HG02870 (cell line): ENCODE data around the gene ACACA.
"Not testable (repeated sequence)": the region's sequence is repeated elsewhere in the genome, so short reads cannot be mapped to it uniquely, and the experiment has no call there.

ENCODE experiments used
- ATAC-seq: cut with Tn5 transposase; IDR thresholded peaks from one replicate; pipeline ENCODE4 v1.9.1; 2021; ENCODE audit warnings: mild to moderate bottlenecking, moderate library complexity; ENCODE audit not compliant: unreplicated experiment

The ACACA gene

DNA sequence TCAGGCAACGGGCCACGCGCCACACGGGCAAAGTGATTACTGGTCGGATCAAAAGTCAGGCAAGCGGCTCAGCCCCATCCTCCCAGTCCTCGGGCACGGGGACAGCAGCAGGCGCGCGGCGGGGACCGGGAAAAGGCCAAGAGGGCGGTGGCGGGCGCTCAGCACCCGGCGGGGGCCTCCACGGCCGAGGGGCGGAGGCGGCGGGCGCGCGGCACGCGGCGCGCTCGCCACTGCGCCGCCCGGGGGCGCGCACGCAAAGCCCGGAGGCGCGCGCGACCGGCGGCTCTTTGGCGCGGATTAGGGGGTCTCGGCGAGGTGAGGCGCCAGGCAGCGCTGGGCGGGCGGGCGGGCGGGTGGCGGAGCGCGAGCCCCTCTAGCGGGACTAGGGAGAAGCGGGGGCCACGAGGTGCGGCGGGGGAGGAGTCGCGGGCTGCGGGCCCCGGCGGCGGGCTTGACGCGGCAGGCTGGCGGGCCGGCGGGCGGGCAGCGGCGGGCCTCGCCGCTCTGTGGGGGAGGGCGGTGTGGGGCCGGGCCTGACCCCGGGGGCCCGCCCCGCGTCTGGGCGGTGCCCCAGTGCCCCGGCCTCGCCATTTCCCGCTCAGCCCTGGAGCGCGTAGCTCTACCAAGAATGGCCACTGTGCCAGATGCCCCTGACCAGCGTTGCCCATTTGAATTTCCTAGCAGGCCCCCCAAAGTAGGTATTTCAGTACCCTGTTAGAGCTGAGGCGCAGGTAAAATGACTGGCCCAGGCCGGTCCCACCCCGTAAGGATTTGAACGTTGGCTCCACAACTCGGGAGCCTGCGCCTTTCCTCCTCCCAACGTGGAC, at the start of gene ACACA, which contains the start of gene TADA2A:
TSS of gene ACACA (minus strand) at position 202 of the 827 bp plus-strand sequence. CDS start 537 bp downstream, outside the sequence.
TSS of gene TADA2A (plus strand) at position 252 of the 827 bp plus-strand sequence. CDS start 4,480 bp downstream, outside the sequence.
- peak; percentile 61 for ATAC-seq

DNA sequence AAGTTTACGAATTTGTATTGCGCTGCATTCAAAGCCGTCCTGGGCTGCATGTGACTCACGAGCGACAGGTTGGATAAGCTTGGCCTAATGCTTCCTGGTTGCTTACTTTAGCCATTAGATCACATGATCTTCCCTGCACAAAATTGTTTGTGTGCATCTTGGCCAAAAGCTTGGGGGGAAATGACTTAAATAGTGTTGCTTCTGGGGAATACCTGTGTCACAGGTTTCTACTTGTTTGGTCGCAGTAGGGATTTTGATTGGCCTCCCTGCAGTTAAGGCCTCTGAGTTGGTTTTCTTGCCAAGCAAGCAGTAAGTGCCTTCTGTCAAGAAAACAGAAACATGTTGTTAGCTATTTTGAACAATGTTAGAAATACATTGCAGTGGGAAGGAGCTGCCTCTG, 43.5 kb upstream of the ACACA start:
- no peak for ATAC-seq

DNA sequence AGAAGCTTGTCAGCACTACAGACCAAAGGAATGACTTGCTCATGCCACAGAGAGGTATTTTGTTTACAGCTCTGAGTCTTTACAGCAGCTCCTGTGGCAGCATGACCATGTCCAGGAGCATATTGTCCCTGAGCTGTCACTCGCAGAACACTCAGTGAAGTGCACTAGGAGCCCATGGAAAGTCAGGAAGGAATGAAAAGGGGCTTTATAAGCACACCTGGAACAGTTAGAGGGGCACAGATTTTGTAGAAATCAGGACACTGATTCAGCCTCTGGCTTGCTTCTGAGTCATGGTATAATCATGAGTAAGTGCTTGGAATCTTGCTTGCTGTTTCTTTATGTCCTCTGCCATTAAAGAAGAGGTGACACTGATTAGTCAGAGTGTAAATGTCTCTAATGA, 41.0 kb upstream of the ACACA start:
- ATAC-seq: no peak

DNA sequence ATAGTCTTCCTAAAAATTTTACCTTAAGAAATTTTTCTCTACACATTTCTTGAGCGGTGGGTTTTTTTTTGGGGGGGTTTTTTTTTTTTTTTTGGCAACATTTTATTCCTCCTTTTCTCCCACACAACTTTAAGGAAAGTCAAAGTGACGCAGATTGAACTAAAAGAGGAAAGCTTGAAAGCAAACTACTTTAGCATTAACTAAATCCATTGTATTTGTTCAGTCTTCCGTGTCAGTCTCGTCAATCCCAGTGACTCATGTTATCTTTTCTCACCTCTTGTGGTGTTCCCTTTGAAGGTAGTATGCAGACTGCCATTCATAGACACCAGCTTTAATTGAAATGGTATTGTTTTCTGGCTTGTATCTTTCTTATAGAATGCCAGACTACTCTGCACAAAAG, 39.4 kb upstream of the ACACA start:
- ATAC-seq: no peak

DNA sequence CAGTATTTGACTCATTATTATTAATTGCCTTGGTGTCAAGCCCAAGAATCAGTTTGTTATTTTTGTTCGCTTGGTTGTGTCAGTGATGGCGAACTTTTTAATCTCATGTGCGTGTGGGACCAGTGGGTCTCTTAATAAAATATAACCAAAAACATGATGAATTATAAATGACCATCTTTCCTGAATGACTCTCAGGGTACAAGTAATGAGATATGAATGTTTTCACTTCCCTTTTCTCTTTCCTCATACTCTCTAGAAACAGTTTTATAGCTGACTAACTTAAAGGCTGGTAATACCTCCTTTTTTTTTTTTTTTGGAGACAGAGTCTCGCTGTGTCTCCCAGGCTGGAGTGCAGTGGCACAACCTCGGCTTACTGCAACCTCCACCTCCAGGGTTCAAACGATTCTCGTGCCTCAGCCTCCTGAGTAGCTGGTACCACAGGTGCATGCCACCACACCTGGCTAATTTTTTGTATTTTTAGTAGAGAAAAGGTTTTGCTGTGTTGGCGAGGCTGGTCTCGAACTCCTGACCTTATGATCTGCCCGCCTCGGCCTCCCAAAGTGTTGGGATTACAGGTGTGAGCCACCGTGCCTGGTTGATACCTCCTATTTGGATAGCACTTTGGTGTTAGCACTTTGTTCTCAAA, 34.9 kb upstream of the ACACA start:
- ATAC-seq: not testable (repeated sequence)

DNA sequence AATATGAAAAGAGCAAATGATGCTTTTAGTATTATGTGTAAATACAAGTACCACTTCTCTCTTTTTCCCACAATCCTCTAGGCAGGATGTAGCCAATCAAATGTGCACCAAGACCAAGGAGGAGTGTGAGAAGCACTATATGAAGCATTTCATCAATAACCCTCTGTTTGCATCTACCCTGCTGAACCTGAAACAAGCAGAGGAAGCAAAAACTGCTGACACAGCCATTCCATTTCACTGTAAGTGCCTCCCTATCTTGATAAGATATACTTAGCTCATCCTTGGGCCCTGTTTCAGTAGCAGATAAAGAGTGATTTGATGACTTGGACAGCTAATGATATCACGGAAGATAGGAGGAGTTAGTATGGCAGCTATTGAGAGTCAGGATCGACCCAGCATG, 33.8 kb upstream of the ACACA start:
- no peak for ATAC-seq

DNA sequence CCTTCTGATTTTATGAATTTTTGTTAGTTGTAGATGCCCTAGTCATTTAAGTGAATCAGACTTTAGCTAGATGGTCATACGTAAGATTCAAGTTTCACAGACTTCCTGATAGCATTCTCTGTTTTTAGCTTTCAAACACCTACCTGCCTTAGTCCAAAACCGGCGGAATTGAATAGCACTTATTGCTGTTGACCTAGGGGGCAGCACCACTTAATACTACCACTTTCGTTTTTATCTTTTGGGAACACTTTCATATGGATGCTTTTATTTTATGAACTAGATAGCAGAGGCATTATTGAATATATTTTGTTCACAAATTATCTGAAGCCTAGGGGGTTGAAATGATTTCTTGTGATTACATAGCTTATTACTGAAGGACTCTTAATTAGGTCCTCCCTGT, 31.5 kb upstream of the ACACA start:
- ATAC-seq: no peak

DNA sequence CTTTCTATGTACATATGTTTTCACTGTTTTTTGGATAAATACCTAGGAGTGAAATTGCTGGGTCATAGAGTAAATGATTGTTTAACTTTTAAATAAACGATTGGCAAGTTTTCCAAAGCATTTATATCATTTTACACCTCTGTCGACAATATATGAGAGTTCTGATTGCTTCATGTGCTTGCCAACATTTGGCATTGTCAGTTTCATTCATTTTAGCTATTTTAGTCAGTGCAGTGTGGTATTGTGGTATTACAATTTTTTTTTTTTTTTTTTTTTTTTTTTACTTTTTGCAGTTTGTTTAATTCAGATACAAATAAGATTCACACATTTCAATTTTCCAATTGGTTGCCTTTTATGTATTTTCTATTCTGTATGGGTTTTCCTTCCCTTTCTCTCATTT, 26.0 kb upstream of the ACACA start:
- ATAC-seq: no peak

DNA sequence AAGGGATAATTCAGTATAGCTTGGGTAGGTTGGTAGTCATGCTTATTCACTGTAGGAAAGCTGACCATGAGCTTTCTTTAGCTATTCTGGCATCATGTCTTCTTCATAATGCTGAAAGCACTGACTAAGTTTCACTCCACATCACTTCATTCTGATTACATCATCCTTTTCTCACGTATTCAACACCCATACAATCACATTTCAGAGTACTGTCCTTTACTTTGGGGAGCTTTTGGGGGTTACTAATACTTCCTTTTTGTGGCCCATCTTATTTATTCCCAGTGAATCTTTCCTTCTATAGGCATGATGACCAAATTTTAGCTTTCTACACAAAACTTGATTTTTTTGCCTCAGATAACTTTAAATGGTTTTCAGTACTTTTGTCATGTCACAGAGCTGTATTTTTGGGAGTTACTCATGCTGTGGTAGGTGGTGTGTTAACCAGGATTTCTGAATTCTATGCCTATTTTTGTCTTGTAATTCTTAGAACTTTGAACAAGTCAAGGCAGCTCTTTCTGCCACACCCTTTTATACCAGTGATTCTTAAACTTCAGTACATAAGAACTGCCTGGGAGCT, 23.5 kb upstream of the ACACA start:
- ATAC-seq: no peak

DNA sequence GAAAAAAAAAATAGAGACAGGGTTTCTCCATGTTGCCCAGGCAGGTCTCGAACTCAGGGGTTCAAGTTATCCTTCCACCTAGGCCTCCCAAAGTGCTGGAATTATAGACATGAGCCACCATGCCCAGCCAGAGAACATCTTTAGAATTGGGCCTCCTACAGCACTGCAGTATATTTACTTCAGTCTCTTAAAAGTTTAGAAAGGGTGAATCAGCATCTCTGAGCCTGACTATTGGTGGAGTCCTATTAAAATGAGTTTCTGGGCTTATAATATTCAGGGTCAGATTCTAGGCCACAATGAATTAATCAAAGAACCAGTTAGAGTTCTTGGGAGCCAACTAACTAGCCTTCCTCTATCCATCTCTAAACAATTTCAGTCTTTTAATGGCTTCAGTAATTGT, 22.8 kb upstream of the ACACA start:
- no peak for ATAC-seq

DNA sequence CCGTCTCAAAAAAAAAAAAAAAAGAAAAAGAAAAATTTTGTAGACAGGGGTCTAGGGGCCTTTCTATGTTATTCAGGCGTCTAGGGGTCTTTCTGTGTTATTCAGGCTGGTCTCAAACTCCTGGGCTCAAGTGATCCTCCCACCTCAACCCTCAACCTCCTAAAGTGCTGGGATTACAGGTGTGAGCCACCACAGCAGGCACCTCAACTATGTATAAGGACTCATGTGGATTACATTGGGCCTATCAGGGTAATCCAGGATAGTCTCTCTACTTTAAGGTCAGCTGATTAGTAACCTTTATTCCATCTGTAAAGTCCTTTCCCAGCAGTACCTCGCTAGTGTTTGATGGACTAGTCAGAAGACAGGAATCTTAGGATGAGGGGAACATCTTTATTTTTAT, 22.4 kb upstream of the ACACA start:
- ATAC-seq: no peak

DNA sequence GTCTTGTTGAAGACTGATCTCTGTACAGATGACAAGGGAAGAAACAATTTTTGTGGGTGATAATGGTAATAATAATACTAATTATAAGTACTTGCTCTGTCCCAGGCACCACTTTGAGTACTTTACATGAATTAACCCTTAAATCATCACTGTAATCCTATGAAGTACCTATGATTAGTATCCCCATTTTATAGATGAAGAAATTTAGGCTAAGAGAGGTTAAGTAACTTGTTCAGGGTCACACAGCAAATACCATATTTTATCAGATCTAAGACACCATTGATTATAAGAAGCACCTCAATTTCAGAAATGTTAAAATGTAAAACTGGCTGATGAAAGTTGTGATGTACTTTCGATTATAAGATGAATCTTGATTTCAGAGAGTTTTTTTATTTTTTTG, 18.6 kb upstream of the ACACA start:
- no peak for ATAC-seq

DNA sequence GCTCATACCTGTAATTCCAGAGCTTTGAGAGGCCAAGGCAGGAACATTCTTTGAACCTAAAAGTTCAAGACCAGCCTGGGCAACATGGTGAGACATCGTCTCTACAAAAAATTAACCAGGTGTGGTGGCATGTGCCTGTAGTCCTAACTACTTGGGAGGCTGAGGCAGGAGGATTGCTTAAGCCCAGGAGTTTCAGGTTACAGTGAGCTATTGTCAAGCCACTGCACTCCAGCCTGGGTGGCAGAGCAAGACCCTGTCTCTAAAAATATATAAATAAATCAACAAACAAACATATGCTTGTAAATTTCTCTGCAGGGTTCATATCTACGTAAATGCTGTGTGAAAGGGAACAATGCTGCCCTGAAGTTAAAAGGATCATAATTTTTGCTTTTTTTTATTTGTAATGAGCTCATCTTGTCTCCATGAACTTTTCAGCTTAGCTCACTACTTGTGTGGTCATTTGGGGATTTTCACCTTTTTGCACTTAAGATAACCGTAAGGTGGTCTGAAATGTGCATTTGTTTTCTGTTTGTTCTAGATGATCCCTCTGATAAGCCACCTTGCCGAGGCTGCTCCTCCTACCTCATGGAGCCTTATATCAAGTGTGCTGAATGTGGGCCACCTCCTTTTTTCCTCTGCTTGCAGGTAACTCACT, 16.5 kb upstream of the ACACA start:
- no peak for ATAC-seq

DNA sequence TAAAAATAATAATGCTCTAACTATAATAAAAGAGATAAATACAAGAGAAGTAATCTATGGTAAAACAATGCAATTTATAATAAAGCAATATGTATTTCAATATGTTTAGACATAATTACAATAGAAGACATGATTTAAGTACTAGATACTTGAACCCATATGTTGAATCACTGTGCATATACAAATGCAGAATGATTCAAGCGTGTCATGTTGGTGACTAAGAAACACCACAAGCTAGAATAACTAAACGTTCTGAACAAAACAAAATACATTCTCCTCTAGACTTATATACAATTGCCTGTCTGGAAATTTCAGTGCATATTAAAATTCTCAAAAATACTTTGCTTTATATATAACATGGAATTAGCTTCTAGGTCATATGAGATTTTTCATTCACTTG, 11.2 kb upstream of the ACACA start:
- no peak for ATAC-seq

DNA sequence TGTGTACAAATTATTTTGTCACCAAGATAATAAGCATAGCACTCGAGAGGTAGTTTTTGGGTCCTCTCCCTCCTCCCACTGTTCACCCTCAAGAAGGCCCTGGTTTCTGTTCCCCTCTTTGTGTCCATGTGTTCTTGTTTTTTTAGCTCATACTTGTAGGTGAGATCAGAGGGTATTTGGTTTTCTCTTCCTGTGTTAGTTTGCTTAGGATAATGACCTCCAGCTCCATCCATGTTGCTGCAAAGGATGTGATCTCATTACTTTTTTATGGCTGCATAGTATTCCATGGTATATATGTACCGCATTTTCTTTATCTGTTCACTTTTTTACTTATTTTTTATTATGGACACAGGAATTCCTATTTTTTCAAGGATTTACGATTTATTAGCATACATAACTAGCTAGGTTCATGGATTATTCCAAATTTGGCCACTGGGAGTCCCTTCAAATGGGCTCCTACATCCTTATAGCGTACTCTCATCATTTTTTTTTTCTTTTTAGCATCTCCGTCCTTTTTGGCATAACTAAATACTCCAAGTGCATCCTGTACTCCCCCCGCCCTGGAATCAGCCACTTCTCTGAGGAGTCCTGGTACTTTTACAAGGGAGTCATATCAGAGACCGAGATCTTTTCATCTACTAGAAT, 7.4 kb upstream of the ACACA start:
- no peak for ATAC-seq

DNA sequence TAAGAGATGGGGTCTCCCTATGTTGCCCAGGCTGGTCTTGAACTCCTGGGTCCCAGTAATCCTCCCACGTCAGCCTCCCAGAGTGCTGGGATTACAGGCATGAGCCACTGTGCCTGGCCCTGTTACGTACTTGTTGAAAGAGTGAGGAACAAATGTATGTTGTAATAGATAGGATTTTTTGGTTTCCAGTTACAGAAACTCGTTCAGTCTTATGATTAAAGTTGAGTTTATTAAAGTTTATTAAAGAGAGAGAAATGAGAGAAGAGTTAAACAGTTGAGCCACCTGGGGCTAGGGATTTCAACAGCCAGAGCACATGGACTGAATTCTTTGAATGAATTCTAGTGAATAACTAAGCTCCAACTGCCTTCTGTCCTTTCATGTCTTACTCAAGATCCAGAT, 3.7 kb upstream of the ACACA start:
- no peak for ATAC-seq

DNA sequence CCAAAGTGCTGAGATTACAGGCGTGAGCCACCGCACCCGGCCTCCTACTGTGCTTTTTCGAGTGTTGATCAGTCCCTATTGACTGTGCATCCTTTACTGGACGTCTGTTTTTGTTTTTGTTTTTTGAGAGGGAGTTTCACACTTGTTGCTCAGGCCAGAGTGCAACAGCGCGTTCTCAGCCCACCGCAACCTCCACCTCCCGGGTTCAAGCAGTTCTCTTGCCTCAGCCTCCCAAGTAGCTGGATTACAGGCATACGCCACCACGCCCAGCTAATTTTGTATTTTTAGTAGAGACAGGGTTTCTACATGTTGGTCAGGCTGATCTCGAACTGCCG, 1.5 kb upstream of the ACACA start:
- not testable (repeated sequence) for ATAC-seq

DNA sequence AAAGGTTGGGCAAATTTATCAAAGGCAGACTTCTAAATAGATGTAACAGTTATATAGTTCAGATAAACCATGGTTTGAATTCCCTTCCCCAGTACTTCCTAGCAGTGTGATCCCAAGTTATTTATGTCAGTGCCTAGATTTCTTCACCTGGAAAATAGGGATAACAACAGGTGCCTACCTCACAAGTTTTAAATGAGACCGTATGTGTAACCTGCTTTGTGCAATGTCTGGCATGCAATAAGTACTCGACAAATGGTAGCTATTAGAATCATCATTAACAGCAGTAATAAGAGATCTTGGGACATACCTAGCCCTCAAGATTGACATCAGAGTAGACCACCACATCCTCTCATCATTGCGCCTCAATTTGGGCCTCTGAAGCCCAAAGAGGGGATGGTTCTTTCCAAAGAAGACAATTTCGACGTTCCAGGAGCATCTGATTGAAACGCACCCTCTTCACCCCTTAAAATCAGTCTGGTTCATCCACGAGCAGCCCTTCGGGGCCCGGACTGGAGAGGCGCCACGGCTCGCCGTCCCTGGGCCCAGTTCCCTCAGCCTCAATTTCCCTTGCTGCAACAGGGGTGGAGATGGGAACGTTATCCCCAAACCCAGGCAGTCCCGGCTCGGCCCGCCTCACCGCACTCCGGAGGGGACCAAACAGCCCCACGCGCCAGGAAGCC, 541 bp downstream of the ACACA start:
- no peak for ATAC-seq

DNA sequence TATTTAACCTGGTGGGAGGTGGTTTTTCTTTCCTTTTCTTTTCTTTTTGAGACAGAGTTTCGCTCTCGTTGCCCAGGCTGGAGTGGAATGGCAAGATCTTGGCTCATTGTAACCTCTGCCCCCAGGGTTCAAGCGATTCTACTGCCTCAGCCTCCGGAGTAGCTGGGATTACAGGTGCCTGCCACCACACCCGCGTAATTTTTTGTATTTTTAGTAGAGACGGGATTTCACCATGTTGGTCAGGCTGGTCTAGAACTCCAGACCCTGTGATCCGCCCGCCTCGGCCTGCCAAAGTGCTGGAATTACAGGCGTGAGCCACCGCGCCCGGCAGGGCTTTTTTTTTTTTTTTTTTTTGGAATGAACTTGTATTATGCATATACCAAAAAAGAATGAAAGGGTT, 1.1 kb downstream of the ACACA start:
- not testable (repeated sequence) for ATAC-seq

DNA sequence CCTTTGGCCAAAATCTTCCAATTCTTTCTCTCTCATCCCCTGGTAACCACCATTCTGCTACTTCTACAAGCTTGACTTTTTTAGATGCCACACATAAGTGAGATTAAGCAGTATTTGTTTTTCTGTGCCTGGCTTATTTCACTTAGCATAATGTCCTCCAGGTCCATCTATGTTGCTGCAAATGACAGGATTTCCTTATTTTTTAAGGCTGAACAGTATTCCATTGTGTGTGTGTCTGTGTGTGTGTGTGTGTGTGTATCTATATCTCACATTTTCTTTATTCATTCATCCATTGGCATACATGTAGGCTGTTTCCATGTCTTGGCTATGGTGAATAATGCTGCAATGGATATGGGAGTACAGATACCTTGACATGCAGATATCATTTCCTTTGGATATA, 6.1 kb downstream of the ACACA start:
- no peak for ATAC-seq
